GM13976 (cell line): ENCODE results near the gene FLYWCH2.

Experiments used
- DNase-seq: peaks from one replicate; pipeline ENCODE4 v3.0.0; 2012; ENCODE audit warnings: low spot score
- CTCF ChIP-seq: IDR thresholded peaks from 2 replicates; pipeline ENCODE4 v1.5.1; 2012; ENCODE audit warnings: borderline replicate concordance, mild to moderate bottlenecking; ENCODE audit not compliant: insufficient read depth; ENCODE audit errors: extremely low read depth, missing control alignments, control extremely low read depth
- in situ Hi-C: fragments of 300-500 bp; cut with MboI; formaldehyde crosslinking; loops from one replicate; pipeline ENCODE4 v1.12.0; 2022; ENCODE audit warnings: low sequenced_read_pairs, mixed read lengths, inconsistent platforms; ENCODE audit not compliant: unreplicated experiment

Gene FLYWCH2

GRCh38 chr16:2881783-2882649 lies 999 bp upstream of the FLYWCH2 start:
- in situ Hi-C loops, result no loop called here
- TF ChIP-seq CTCF, result no peak
- DNase-seq, result peak; percentile 50

- peak; percentile 40 for DNase-seq
- in situ Hi-C loops, result no loop called here
- TF ChIP-seq CTCF, result no peak
Observed at GRCh38 chr16:2883458-2883908, 468 bp downstream of the FLYWCH2 start.

- no peak for TF ChIP-seq CTCF
- no peak for DNase-seq
- in situ Hi-C loops, result no loop called here
Observed at GRCh38 chr16:2884041-2884451, 1.0 kb downstream of the FLYWCH2 start.

GRCh38 chr16:2894231-2894630 lies 11.2 kb downstream of the FLYWCH2 start:
- no peak for TF ChIP-seq CTCF
- in situ Hi-C loops, result no loop called here
- DNase-seq, result no peak

- TF ChIP-seq CTCF, result no peak
- in situ Hi-C loops, result no loop called here
- no peak for DNase-seq
Observed at GRCh38 chr16:2895813-2896212, 12.8 kb downstream of the FLYWCH2 start.

GRCh38 chr16:2896480-2897010 lies 13.5 kb downstream of the FLYWCH2 start:
- in situ Hi-C loops, result no loop called here
- DNase-seq, result no peak

More at GRCh38 chr16:2896480-2897010, 13.5 kb downstream of the FLYWCH2 start:
- no peak for TF ChIP-seq CTCF
